Spinal cord (tissue), 10 donors: ENCODE measurements around the gene AADAC. TPM values are rescaled to one million over a fixed set of nuclear protein-coding genes. Genes with fewer than 3 reads are reported as not detected.
"Not testable (repeated sequence)": the region's sequence is repeated elsewhere in the genome, so short reads cannot be mapped to it uniquely, and the experiment has no call there.

Experiments used
- DNase-seq, 6 donors: peaks; one replicate each; pipeline versions ENCODE4 v3.0.0 to v3.0.0-alpha.2; 2013 to 2015; ENCODE audit warnings: low spot score in 6 of 6, low read depth in 4 of 6
- H3K27ac ChIP-seq: one replicate; pipeline ENCODE4 v1.5.1; 2013; ENCODE audit warnings: low read depth, low read length, control low read depth
- H3K27me3 ChIP-seq: one replicate; pipeline ENCODE4 v1.6.1; 2013; ENCODE audit warnings: low read length; ENCODE audit not compliant: control insufficient read depth, insufficient read depth
- H3K36me3 ChIP-seq: one replicate; pipeline ENCODE4 v1.6.1; 2013; ENCODE audit warnings: low read length; ENCODE audit not compliant: control insufficient read depth, insufficient read depth
- H3K4me1 ChIP-seq: one replicate; pipeline ENCODE4 v1.6.1; 2013; ENCODE audit warnings: low read length; ENCODE audit not compliant: control insufficient read depth, insufficient read depth
- H3K4me3 ChIP-seq: one replicate; pipeline ENCODE4 v1.5.1; 2013; ENCODE audit warnings: low read depth, low read length, control low read depth
- H3K9me3 ChIP-seq: one replicate; pipeline ENCODE4 v1.6.1; 2013; ENCODE audit warnings: low read length; ENCODE audit not compliant: control insufficient read depth, insufficient read depth
- WGBS: methylation state at CpG from one replicate; pipeline ENCODE4 v1.1.5; 2013; ENCODE audit warnings: missing lambda C conversion rate; ENCODE audit not compliant: insufficient coverage; 5-methylcytosine and 5-hydroxymethylcytosine counted together
- polyA plus RNA-seq, 2 donors: library from polyadenylated mRNA; unstranded; fragments of 120-200 nt; gene quantifications; one replicate each; pipeline ENCODE4 v1.2.1, GENCODE V29; 2013; ENCODE audit not compliant: insufficient read length in 2 of 2
- total RNA-seq, 2 donors: library from RNA; depleted of rRNA in 1 of 2; stranded (reverse); fragments of 120-200 nt in 1 of 2; fragments of >200 nt in 1 of 2; gene quantifications; one replicate each; pipeline versions ENCODE4 v1.2.3 to v1.2.4, GENCODE V29; 2013 to 2014
- donor health status: healthy.

AADAC gene
- total and polyA plus RNA-seq, 4 donors, result 0.11 TPM; not detected in 3

DNA sequence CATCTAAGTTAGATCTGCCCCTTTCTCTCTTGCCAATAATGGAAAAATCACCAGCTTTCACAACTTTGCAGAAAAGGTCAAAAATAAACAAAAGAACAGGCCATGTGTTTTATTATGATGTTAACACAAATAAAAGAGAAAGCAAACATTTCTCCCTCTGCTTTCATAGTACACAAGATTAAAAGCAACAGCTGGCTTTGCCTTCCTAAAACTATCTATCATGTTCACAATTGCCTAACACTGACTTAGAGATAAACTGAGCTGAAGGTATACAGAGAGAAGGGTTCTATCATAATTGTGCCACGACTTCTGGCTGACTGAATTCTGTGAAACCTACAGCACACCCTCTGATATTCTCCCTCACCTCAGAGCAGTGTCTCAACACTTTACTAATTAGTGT is 29.4 kb downstream of the AADAC start:
- H3K4me3 ChIP-seq, result no peak overlapping the region
- no peak overlapping the region for H3K27ac ChIP-seq
- peak in 1 of 6 donors; percentile 22 for DNase-seq
- no peaks in the 10 kb centered on the region for H3K4me1 ChIP-seq
- H3K9me3 ChIP-seq, result no peaks in the 10 kb centered on the region
- no peaks in the 10 kb centered on the region for H3K36me3 ChIP-seq
- no CpG with 5 or more reads among the region's 1 CpG for WGBS
- no peaks in the 10 kb centered on the region for H3K27me3 ChIP-seq

DNA sequence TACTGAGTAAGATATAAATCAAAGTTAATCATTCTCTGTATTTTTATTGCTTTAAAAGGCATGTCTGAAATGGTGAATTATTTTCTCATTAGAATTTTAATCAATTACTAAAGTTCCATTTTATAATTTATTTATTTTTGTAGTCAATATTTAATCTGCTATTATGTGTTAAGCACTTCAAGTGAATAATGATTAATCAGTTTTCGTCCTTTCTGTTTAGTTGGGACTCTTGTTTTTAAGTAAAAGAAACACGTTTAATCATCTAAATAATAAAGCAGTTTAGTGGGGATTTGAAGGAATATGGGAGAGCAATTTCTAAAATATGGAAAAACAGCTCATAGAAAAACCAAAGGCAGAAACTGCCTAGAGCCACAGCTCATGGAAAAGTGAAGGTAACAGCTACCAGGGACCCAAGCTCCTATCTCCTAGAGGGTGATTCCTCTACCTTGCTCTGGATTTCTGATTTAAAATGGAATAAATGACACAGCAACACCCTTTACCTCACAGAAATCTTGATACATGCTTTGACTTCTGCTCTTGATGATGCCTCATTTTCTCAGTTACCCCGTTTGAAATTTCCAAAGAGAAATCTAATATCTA is 31.5 kb downstream of the AADAC start:
- Histone ChIP-seq H3K9me3 (no peaks in the 10 kb centered on the region), H3K4me3 (no peak overlapping the region), H3K4me1 (no peaks in the 10 kb centered on the region), H3K27me3 (no peaks in the 10 kb centered on the region), H3K27ac (no peak overlapping the region), H3K36me3 (no peaks in the 10 kb centered on the region)
- WGBS, result no CpG with 5 or more reads among the region's 3 CpGs
- no peak for DNase-seq

DNA sequence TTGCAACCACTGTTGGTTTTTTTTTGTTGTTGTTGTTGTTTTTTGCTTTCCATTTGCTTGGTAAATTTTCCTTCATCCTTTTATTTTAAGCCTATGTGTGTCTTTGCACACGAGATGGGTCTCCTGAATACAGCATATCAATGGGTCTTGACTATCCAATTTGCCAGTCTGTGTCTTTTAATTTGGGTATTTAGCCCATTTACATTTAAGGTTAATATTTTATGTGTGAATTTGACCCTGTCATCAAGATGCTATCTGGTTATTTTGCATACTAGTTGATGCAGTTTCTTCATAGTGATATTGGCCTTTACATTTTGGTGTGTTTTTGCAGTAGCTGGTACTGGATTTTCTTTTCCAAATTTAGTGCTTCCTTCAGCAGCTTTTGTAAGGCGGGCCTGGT is 36.1 kb downstream of the AADAC start:
- not testable (repeated sequence) for H3K9me3 ChIP-seq, H3K36me3 ChIP-seq, H3K27ac ChIP-seq, H3K27me3 ChIP-seq, H3K4me1 ChIP-seq, DNase-seq, H3K4me3 ChIP-seq
- WGBS, result no CpG with 5 or more reads among the region's 2 CpGs

DNA sequence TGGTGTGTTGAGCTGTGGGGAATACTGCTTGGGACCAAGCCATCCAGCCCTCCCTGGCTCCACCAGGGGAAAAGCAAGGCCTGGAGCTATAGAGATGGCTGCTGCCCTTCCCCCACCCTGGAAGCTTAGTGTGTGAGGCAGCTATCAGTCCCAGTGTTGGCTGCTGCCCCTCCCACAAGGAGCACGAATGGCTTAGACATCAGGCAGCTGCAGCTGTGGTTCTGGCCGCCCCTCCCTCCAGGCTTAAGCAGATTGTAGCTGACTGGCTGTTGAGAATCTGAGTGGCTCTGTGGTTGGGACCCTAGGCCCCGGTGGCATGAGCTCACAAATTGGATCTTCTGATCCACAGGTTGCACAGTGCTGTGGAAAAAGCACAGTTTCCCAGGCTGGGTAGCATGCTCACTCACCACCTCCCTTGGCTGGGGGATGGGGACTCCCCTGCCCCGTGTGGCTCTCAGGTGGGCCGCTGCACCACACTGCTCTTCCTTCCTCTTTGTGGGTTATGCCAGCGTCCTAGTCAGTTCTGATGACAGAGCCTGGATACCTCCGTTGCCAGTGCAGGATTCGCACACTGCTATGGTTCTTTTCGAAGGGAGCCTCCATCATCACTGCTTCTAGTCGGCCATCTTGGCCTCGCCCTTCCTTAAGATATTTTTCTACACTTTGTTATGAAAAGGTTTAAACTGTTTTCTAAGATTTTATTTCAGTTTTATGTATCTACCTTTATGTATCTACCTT is 38.3 kb downstream of the AADAC start:
- H3K36me3 ChIP-seq, result no peaks in the 10 kb centered on the region
- no peaks in the 10 kb centered on the region for H3K4me1 ChIP-seq
- H3K27ac ChIP-seq, result no peak overlapping the region
- no peak for DNase-seq
- H3K27me3 ChIP-seq, result no peaks in the 10 kb centered on the region
- H3K9me3 ChIP-seq, result no peaks in the 10 kb centered on the region
- H3K4me3 ChIP-seq, result no peak overlapping the region
- 96% methylated on average over 6 of the region's 11 CpGs for WGBS

DNA sequence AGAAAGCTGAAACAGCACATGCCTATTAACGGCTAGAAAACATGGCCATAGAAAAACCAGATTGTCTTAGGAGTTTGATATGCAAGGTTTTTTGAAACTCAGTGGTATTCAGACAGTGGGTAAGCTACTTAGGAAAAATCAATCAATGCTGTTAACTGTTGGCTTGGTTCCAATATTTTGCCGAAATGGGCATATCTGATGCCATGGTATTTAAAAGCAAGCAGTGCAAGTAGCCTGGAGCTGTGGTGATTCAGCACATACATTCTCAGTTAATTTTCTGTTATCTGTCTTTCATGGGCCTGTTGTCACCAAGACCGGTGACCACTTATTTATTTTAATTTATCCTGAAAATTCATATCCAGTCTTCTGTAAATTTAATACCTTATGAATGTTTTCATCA is 42.2 kb downstream of the AADAC start:
- H3K27me3 ChIP-seq, result no peaks in the 10 kb centered on the region
- no peak overlapping the region for H3K4me3 ChIP-seq
- DNase-seq, result no peak
- no peaks in the 10 kb centered on the region for H3K4me1 ChIP-seq
- 83% methylated on average over 1 of the region's 3 CpGs for whole genome bisulfite sequencing
- no peak overlapping the region for H3K27ac ChIP-seq
- H3K36me3 ChIP-seq, result no peaks in the 10 kb centered on the region
- H3K9me3 ChIP-seq, result no peaks in the 10 kb centered on the region

DNA sequence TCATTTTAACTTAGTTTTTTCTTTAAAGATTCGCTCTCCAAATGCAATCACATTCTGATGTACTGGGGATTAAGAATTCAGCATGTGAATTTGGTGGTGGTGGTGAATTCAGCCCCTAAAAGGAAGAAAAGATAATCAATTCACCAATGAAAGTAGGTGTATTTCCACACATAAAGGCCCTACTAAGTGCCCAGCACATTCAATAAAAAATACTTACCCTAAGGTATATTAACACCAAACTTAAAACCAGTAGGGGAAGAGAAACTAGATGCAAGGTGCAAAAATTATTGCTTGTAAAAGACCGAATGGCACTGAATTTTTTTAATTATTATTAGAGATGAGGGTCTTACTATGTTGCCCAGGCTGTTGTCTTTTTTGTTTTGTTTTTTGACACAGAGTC is 42.7 kb downstream of the AADAC start:
- Histone ChIP-seq H3K27ac (no peak overlapping the region), H3K4me3 (no peak overlapping the region), H3K9me3 (no peaks in the 10 kb centered on the region), H3K27me3 (no peaks in the 10 kb centered on the region), H3K4me1 (no peaks in the 10 kb centered on the region), H3K36me3 (no peaks in the 10 kb centered on the region)
- no CpG with 5 or more reads among the region's 2 CpGs for WGBS
- no peak for DNase-seq

DNA sequence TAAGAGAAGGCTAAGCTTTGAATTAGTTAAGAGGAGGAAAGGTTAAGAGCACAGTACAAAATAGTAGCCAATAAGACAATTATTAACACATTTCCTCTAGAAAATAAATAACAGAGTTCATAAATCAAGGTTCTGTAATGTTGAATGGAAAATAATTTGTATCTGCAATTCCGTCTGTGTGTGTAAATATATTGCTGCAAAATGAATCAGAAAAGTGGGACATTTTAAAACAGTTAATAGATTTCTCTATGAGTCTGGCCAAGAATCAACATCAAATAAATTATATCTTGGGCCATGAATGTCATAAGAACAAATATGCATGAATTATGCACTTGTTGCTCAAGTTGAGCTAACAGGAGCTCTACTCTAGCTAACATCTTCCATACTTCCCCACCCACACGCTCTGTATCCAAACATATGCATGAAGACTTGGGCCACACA is 45.3 kb downstream of the AADAC start:
- Histone ChIP-seq H3K27me3 (no peaks in the 10 kb centered on the region), H3K4me1 (no peaks in the 10 kb centered on the region), H3K9me3 (no peaks in the 10 kb centered on the region), H3K36me3 (no peaks in the 10 kb centered on the region), H3K27ac (no peak overlapping the region), H3K4me3 (no peak overlapping the region)
- no peak for DNase-seq
- no CpG with 5 or more reads among the region's 2 CpGs for WGBS

DNA sequence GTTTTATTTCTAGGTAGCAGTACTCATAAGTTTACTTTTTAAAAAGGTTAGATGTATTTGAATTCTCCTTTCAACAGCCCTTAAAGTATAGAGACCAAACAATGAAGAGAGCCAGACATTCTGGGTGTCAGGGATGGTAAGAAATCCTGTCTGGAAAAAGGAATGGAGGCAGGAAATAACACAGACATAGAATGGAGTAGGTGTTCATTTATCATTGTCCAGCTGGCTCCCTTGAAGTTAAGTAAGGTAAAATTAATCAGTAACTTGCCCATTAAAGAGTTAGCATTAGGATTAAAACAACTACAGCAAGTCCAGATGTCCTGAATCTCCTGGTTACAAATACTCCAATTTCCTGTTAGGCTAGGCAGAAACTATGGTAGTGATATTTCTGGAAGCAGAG is 46.0 kb downstream of the AADAC start:
- Histone ChIP-seq H3K36me3 (no peaks in the 10 kb centered on the region), H3K9me3 (no peaks in the 10 kb centered on the region), H3K27me3 (no peaks in the 10 kb centered on the region), H3K4me3 (no peak overlapping the region), H3K27ac (no peak overlapping the region), H3K4me1 (no peaks in the 10 kb centered on the region)
- DNase-seq, result no peak

DNA sequence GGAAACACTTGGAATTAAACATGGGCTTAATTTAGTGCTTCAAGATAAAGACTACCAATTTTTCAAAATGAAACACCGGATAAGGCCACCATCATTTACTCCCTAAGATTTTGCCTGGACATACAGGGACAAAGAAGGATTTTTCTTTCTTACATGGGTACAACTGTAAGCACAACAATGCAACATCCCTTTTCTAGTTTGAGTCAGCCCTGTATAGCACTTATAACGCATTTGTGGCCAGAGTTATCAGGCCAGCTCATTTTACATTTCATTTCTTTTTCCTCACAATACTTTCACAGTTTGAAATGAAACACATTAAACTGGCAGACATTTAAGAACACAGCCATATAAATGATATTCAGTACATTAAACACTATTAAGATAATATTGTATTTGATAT is 49.7 kb downstream of the AADAC start:
- Histone ChIP-seq H3K9me3 (no peaks in the 10 kb centered on the region), H3K36me3 (no peaks in the 10 kb centered on the region), H3K4me1 (no peaks in the 10 kb centered on the region), H3K27me3 (no peaks in the 10 kb centered on the region), H3K4me3 (no peak overlapping the region), H3K27ac (no peak overlapping the region)
- DNase-seq, result no peak
- no CpG with 5 or more reads among the region's 2 CpGs for WGBS

DNA sequence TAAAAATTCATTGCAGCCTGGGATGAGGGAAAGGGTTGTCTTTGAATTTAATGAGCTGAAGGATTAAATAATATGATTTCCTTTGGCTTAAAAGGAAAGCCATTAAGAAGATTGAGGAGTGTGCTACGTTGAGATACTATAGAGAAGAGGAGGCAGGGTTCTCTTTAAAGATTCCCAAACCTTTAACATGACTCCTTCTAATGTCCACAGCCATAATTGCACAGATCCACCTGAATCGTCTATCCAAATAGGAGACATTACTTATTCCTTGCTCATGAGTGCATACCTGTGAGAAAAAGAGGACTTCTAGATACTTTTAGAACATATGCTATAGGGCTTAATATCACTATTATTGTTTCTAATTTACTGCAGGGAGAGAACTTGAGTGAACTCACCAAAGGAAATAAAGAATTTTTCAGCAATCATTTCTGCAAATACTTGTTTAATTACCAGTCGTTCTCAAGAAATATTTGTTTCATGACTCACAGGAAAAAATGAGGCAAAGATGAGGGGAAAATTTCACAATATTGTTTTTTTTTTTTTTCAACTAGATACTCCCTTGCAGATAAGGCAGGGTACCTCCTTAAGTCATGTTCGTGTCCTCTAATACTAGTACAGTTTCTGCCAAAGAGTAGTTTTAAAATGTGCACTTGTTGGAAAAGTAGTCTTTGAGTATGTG is 50.6 kb downstream of the AADAC start:
- H3K27ac ChIP-seq, result no peak overlapping the region
- no peak overlapping the region for H3K4me3 ChIP-seq
- H3K27me3 ChIP-seq, result no peaks in the 10 kb centered on the region
- no peaks in the 10 kb centered on the region for H3K36me3 ChIP-seq
- WGBS, result no CpG with 5 or more reads among the region's 4 CpGs
- no peaks in the 10 kb centered on the region for H3K4me1 ChIP-seq
- no peaks in the 10 kb centered on the region for H3K9me3 ChIP-seq
- DNase-seq, result no peak
